Mesenchymal stem cell (in vitro differentiated cells and primary cell): ENCODE measurements around the gene ARHGEF17.

Experiments used
- DNase-seq: peaks from one replicate; pipeline ENCODE4 v3.0.0-alpha.2; 2013
- H2AFZ ChIP-seq: one replicate; pipeline ENCODE4 v1.6.1; 2013; ENCODE audit warnings: low read depth, mild to moderate bottlenecking, control low read depth, inconsistent platforms, low read length, moderate library complexity
- H2AK5ac ChIP-seq: 2 replicates; pipeline ENCODE4 v1.6.1; 2013; ENCODE audit warnings: low read length, moderate library complexity, mild to moderate bottlenecking, inconsistent platforms; ENCODE audit not compliant: severe bottlenecking
- H2BK120ac ChIP-seq: one replicate; pipeline ENCODE4 v1.6.1; 2013; ENCODE audit warnings: low read depth, mild to moderate bottlenecking, inconsistent platforms, low read length, moderate library complexity
- H2BK12ac ChIP-seq, 2 experiments: one replicate each; pipeline ENCODE4 v1.6.1; 2013; ENCODE audit warnings: inconsistent platforms in 2 of 2, low read length in 2 of 2, mild to moderate bottlenecking in 2 of 2, moderate library complexity in 2 of 2, control low read depth in 1 of 2
- H2BK15ac ChIP-seq: one replicate; pipeline ENCODE4 v1.6.1; 2013; ENCODE audit warnings: mild to moderate bottlenecking, low read depth, inconsistent platforms; ENCODE audit not compliant: poor library complexity, severe bottlenecking
- H2BK5ac ChIP-seq: 2 replicates; pipeline ENCODE4 v1.6.1; 2013; ENCODE audit warnings: low read depth, mild to moderate bottlenecking, low read length, control low read depth, inconsistent platforms; ENCODE audit not compliant: poor library complexity, severe bottlenecking
- H3K14ac ChIP-seq, 2 experiments: one replicate each; pipeline ENCODE4 v1.6.1; 2013; ENCODE audit warnings: inconsistent platforms in 2 of 2, low read length in 2 of 2, control low read depth in 1 of 2, mild to moderate bottlenecking in 1 of 2, moderate library complexity in 1 of 2
- H3K18ac ChIP-seq, 2 experiments: one replicate each; pipeline ENCODE4 v1.6.1; 2013; ENCODE audit warnings: inconsistent platforms in 2 of 2, low read length in 2 of 2, control low read depth in 1 of 2, low read depth in 1 of 2, mild to moderate bottlenecking in 1 of 2
- H3K23ac ChIP-seq, 2 experiments: one replicate each; pipeline ENCODE4 v1.6.1; 2013; ENCODE audit warnings: inconsistent platforms in 2 of 2, low read length in 2 of 2, mild to moderate bottlenecking in 2 of 2, moderate library complexity in 2 of 2, control low read depth in 1 of 2
- H3K27ac ChIP-seq: 2 replicates; pipeline ENCODE4 v1.5.1; 2013; ENCODE audit warnings: mild to moderate bottlenecking, moderate library complexity, low read length, control low read depth, inconsistent platforms; ENCODE audit not compliant: poor library complexity, severe bottlenecking
- H3K27me3 ChIP-seq, 2 experiments: 2 replicates each; pipeline versions ENCODE4 v1.6.1 to v1.7.0; 2013; ENCODE audit warnings: low read length in 2 of 2, mild to moderate bottlenecking in 2 of 2, moderate library complexity in 2 of 2, control low read depth in 1 of 2, inconsistent platforms in 1 of 2; ENCODE audit not compliant: control insufficient read depth in 1 of 2, insufficient read depth in 1 of 2
- H3K36me3 ChIP-seq, 2 experiments: 2 replicates each; pipeline versions ENCODE4 v1.6.1 to v1.7.0; 2013; ENCODE audit warnings: low read length in 2 of 2, control low read depth in 1 of 2, inconsistent platforms in 1 of 2, low read depth in 1 of 2, mild to moderate bottlenecking in 1 of 2; ENCODE audit not compliant: insufficient read depth in 2 of 2, control insufficient read depth in 1 of 2
- H3K4ac ChIP-seq, 2 experiments: one replicate each; pipeline ENCODE4 v1.6.1; 2013; ENCODE audit warnings: inconsistent platforms in 2 of 2, low read length in 2 of 2, mild to moderate bottlenecking in 2 of 2, moderate library complexity in 2 of 2, control low read depth in 1 of 2, low read depth in 1 of 2
- H3K4me1 ChIP-seq: 2 replicates; pipeline ENCODE4 v1.6.1; 2013; ENCODE audit warnings: low read depth, low read length, control low read depth; ENCODE audit not compliant: control insufficient read depth, insufficient read depth
- H3K4me2 ChIP-seq: 2 replicates; pipeline ENCODE4 v1.6.1; 2013; ENCODE audit warnings: low read length, mild to moderate bottlenecking, inconsistent platforms; ENCODE audit not compliant: poor library complexity, severe bottlenecking
- H3K4me3 ChIP-seq, 2 experiments: 2 replicates each; pipeline versions ENCODE4 v1.5.1 to v1.7.0; 2013; ENCODE audit warnings: low read length in 2 of 2, mild to moderate bottlenecking in 2 of 2, control low read depth in 1 of 2, low read depth in 1 of 2; ENCODE audit not compliant: insufficient read depth in 1 of 2
- H3K79me1 ChIP-seq: replicated peaks from 2 replicates; pipeline ENCODE4 v1.6.1; 2013; ENCODE audit warnings: mild to moderate bottlenecking, control low read depth, low read length, inconsistent platforms; ENCODE audit not compliant: poor library complexity, severe bottlenecking
- H3K9ac ChIP-seq: 2 replicates; pipeline ENCODE4 v1.7.0; 2013; ENCODE audit warnings: mild to moderate bottlenecking, low read length, moderate library complexity
- H3K9me3 ChIP-seq: 2 replicates; pipeline ENCODE4 v1.7.0; 2013; ENCODE audit warnings: mild to moderate bottlenecking, low read length; ENCODE audit not compliant: control insufficient read depth
- H4K8ac ChIP-seq: one replicate; pipeline ENCODE4 v1.6.1; 2013; ENCODE audit warnings: inconsistent platforms, mild to moderate bottlenecking, low read length, moderate library complexity
- H4K91ac ChIP-seq: one replicate; pipeline ENCODE4 v1.6.1; 2013; ENCODE audit warnings: mild to moderate bottlenecking, low read length, inconsistent platforms
- WGBS: methylation state at CpG from one replicate; pipeline ENCODE4 v1.1.7; 2013; ENCODE audit warnings: mixed read lengths; 5-methylcytosine and 5-hydroxymethylcytosine counted together

Gene ARHGEF17

DNA sequence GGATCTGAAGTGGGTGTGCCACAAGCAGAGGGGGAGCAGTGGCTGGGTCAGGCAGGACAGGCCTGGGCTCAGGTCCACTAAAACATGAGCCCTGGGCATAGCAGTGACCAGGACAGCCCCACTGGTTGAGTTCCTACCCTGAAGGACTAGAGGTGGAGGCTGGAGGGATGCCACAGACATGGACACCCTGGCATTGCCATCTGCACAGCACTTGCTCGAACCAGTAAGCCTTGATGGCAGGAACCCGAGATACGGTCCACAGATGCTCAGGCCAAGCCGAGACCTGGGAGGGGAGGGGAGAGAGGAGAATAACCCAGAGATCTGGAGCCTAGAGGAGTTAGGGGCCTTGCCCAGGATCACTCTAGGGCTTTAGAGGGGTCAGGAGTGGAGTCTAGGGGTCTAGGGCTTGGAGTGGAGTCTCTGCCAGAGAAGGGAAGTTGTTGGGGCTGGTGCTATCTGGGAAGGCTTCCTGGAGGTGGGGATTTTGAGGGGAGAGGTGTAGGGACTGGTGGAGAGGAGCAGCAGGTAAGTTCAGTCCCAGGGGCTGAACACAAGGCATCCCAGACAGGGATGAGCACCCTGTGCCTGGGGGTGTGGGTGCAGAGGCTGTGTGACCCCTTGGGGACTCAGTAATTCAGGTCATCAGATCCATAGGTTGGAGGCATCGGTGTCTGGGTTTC lies 37.5 kb downstream of the ARHGEF17 start:
- no peak overlapping the region for H2BK15ac ChIP-seq
- WGBS: 94% methylated on average over 4 of the region's 5 CpGs
- peaks cover 32 to 68% of the 10 kb centered on the region in 2 experiments for H3K36me3 ChIP-seq
- no peaks in the 10 kb centered on the region for H3K9me3 ChIP-seq
- peak overlapping the region; percentile 5 for H3K9ac ChIP-seq
- H3K4ac ChIP-seq: no peak overlapping the region
- no peak overlapping the region for H3K4me2 ChIP-seq
- H3K4me3 ChIP-seq: no peak overlapping the region
- no peak overlapping the region for H3K27ac ChIP-seq
- H3K14ac ChIP-seq: peak overlapping the region in 1 of 2 experiments; percentile 27
- no peak overlapping the region for H2BK12ac ChIP-seq
- H3K18ac ChIP-seq: peak overlapping the region in 1 of 2 experiments; percentile 37
- no peak overlapping the region for H4K8ac ChIP-seq
- H3K79me1 ChIP-seq: peaks cover 62% of the 10 kb centered on the region
- no peak overlapping the region for H2BK120ac ChIP-seq
- H4K91ac ChIP-seq: no peak overlapping the region
- no peak overlapping the region for H2AK5ac ChIP-seq
- no peaks in the 10 kb centered on the region for H3K27me3 ChIP-seq
- H2BK5ac ChIP-seq: no peak overlapping the region
- no peak overlapping the region for H2AFZ ChIP-seq
- H3K4me1 ChIP-seq: peaks cover 37% of the 10 kb centered on the region
- no peak overlapping the region for H3K23ac ChIP-seq
- DNase-seq: no peak

DNA sequence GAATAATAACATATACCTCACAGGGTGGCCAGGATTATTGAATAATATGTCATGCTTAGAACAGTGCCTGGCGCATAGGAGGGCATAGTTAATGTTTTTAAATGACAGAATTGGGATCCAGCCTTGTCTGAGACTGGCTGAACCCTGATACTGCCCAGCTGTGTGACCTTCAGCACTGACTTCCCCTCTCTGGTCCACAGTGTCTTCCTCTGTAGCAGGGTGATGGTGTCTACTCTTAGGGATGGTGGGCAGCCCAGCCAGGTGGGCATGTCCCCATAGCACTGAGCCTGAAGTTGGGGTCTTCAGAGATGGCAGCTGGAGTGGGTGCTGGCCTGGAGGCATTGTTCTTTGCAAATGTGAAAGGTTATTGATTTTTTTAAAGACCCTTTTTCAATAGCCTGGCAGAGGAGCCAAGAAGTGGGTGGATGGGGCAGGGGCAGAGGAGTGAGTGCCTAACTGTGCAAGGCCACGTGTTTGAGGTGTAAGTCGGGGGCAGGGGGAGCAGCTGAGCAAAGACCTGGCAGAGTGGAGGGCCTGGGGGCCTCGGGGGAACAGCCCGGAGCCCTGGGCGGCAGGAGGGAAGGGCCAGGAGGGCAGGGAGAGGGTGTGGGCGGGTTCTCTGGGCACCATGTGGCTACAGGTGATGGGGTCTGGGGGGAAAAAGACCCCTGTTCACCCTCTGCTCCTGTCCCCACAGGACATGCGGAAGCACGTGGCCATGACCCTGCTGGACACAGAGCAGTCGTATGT lies 38.3 kb downstream of the ARHGEF17 start:
- H3K27ac ChIP-seq: no peak overlapping the region
- peaks cover 37% of the 10 kb centered on the region for H3K4me1 ChIP-seq

DNA sequence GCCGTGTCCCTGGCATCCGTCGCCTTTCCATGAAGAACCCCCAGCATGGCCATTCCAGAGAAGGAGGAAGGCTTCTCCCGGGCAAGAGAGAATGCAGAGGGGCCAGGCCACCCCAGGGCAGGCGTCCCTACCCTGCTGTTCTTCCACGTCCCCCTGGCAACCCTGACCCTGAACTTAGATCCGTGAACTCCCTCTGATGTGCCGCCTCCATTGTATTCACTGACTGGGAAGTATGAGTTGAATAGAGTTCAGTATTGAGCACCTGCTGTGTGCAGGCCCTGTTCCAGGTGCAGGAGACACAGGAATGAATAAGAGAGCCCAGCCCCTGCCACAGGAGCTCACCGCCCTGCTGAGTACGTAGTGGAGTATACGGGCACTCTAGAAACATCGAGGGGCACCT lies 39.0 kb downstream of the ARHGEF17 start:
- peaks cover 61% of the 10 kb centered on the region for H3K79me1 ChIP-seq
- H3K4me1 ChIP-seq: peaks cover 35% of the 10 kb centered on the region
- H3K4ac ChIP-seq: no peak overlapping the region
- no peak overlapping the region for H3K9ac ChIP-seq
- no peaks in the 10 kb centered on the region for H3K9me3 ChIP-seq
- no peak overlapping the region for H4K91ac ChIP-seq
- H3K23ac ChIP-seq: no peak overlapping the region
- no peak overlapping the region for H2BK5ac ChIP-seq
- H3K27ac ChIP-seq: no peak overlapping the region
- peaks cover 35 to 64% of the 10 kb centered on the region in 2 experiments for H3K36me3 ChIP-seq
- H2AFZ ChIP-seq: no peak overlapping the region
- no peak overlapping the region for H2BK120ac ChIP-seq
- H3K4me3 ChIP-seq: no peak overlapping the region
- no peak for DNase-seq
- H3K27me3 ChIP-seq: no peaks in the 10 kb centered on the region
- H4K8ac ChIP-seq: no peak overlapping the region
- no peak overlapping the region for H2BK15ac ChIP-seq
- 97% methylated on average over 12 of the region's 12 CpGs for WGBS
- H2AK5ac ChIP-seq: no peak overlapping the region
- no peak overlapping the region for H3K4me2 ChIP-seq
- H3K18ac ChIP-seq: no peak overlapping the region
- no peak overlapping the region for H2BK12ac ChIP-seq
- H3K14ac ChIP-seq: no peak overlapping the region

More for the DNA sequence above, 38.3 kb downstream of the ARHGEF17 start:
- H2BK120ac ChIP-seq: no peak overlapping the region
- no peaks in the 10 kb centered on the region for H3K9me3 ChIP-seq
- WGBS: 86% methylated on average over 6 of the region's 10 CpGs
- H2AFZ ChIP-seq: no peak overlapping the region
- no peak overlapping the region for H3K4me3 ChIP-seq
- peak overlapping the region in 1 of 2 experiments; percentile 34 for H2BK12ac ChIP-seq
- H3K18ac ChIP-seq: no peak overlapping the region
- H4K8ac ChIP-seq: no peak overlapping the region
- H3K4ac ChIP-seq: no peak overlapping the region
- no peak overlapping the region for H2BK5ac ChIP-seq
- DNase-seq: no peak
- no peak overlapping the region for H3K9ac ChIP-seq
- no peak overlapping the region for H2BK15ac ChIP-seq
- no peak overlapping the region for H3K23ac ChIP-seq
- no peak overlapping the region for H4K91ac ChIP-seq
- no peak overlapping the region for H3K14ac ChIP-seq
- peaks cover 61% of the 10 kb centered on the region for H3K79me1 ChIP-seq
- H3K4me2 ChIP-seq: no peak overlapping the region
- H3K27me3 ChIP-seq: no peaks in the 10 kb centered on the region
- H2AK5ac ChIP-seq: no peak overlapping the region
- peaks cover 35 to 69% of the 10 kb centered on the region in 2 experiments for H3K36me3 ChIP-seq

DNA sequence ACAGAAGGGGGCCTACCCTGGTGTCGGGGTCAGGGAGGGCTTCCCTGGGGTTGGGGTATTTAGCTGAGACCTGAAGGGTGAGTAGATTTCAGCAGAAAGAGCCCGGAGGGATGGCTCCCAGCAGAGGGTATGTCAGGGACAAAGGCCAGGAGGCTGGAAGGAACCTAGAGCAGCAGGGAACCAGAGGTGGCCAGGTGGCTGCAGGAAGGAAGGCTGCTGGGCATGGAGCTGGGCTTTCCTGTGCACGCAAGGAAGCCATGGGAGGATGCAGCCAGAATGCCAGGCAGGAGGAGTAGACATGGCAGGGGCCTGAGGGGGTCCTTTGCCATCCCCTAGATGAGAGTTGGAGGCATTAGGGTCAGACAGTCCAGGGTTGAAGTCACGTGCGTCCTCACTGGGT lies 40.8 kb downstream of the ARHGEF17 start:
- Histone ChIP-seq H2BK15ac (peak overlapping the region; percentile 23), H2BK120ac (no peak overlapping the region), H3K23ac (no peak overlapping the region), H4K91ac (no peak overlapping the region), H3K27ac (no peak overlapping the region), H3K4me2 (no peak overlapping the region), H3K9ac (no peak overlapping the region), H3K4ac (no peak overlapping the region), H3K79me1 (peaks cover 60% of the 10 kb centered on the region), H2BK12ac (no peak overlapping the region), H2AFZ (no peak overlapping the region), H4K8ac (no peak overlapping the region), H3K9me3 (no peaks in the 10 kb centered on the region), H2BK5ac (no peak overlapping the region), H3K27me3 (no peaks in the 10 kb centered on the region), H3K18ac (no peak overlapping the region), H2AK5ac (no peak overlapping the region), H3K14ac (no peak overlapping the region), H3K4me3 (no peak overlapping the region), H3K4me1 (peaks cover 18% of the 10 kb centered on the region), H3K36me3 (peaks cover 47 to 63% of the 10 kb centered on the region in 2 experiments)
- no peak for DNase-seq
- 94% methylated on average over 5 of the region's 5 CpGs for WGBS
